Fibroblast of upper back skin (primary cell): ENCODE results near the gene CIP2A.

ENCODE experiments used
- DNase-seq: peaks from one replicate; pipeline ENCODE4 v3.0.0-alpha.2; 2013

CIP2A gene

GRCh38 chr3:108555966-108556581 is 33.2 kb downstream of the CIP2A start:
- no peak for DNase-seq

- DNase-seq: no peak
Observed at GRCh38 chr3:108554913-108555571, 34.2 kb downstream of the CIP2A start.

GRCh38 chr3:108554229-108554628 is 35.0 kb downstream of the CIP2A start:
- DNase-seq: no peak

- DNase-seq: peak; percentile 52
Observed at GRCh38 chr3:108552267-108553159, 36.7 kb downstream of the CIP2A start.

GRCh38 chr3:108548886-108549285 is 40.4 kb downstream of the CIP2A start:
- DNase-seq: no peak

- DNase-seq: no peak
Observed at GRCh38 chr3:108548304-108548703, 40.9 kb downstream of the CIP2A start.

- DNase-seq: no peak
Observed at GRCh38 chr3:108546692-108547091, 42.5 kb downstream of the CIP2A start.

- no peak for DNase-seq
Observed at GRCh38 chr3:108546247-108546646, 43.0 kb downstream of the CIP2A start.

GRCh38 chr3:108538083-108538482 is 51.2 kb downstream of the CIP2A start:
- no peak for DNase-seq

GRCh38 chr3:108528459-108529252 is 60.6 kb downstream of the CIP2A start:
- no peak for DNase-seq

- no peak for DNase-seq
Observed at GRCh38 chr3:108527817-108528216, 61.4 kb downstream of the CIP2A start.

GRCh38 chr3:108527109-108527508 is 62.1 kb downstream of the CIP2A start:
- DNase-seq: no peak

- DNase-seq: no peak
Observed at GRCh38 chr3:108525971-108526370, 63.3 kb downstream of the CIP2A start.

GRCh38 chr3:108525256-108525655 is 64.0 kb downstream of the CIP2A start:
- no peak for DNase-seq

- DNase-seq: no peak
Observed at GRCh38 chr3:108524537-108524936, 64.7 kb downstream of the CIP2A start.

GRCh38 chr3:108518895-108519294 is 70.3 kb downstream of the CIP2A start:
- peak; percentile 24 for DNase-seq

GRCh38 chr3:108516881-108517280 is 72.4 kb downstream of the CIP2A start:
- no peak for DNase-seq

- DNase-seq: no peak
Observed at GRCh38 chr3:108513961-108514360, 75.3 kb downstream of the CIP2A start.

GRCh38 chr3:108512671-108513070 is 76.6 kb downstream of the CIP2A start:
- DNase-seq: no peak

- DNase-seq: no peak
Observed at GRCh38 chr3:108511490-108511889, 77.7 kb downstream of the CIP2A start.

- no peak for DNase-seq
Observed at GRCh38 chr3:108511055-108511454, 78.2 kb downstream of the CIP2A start.

- DNase-seq: no peak
Observed at GRCh38 chr3:108510496-108510895, 78.7 kb downstream of the CIP2A start, which contains the start of gene MYH15. TSS of gene MYH15 (minus strand) at chr3:108510596. CDS start at chr3:108510530, 66 bp downstream.

GRCh38 chr3:108509871-108510270 is 79.4 kb downstream of the CIP2A start:
- DNase-seq: no peak
